Muscle of leg (tissue), 11 donors: ENCODE data around the gene SURF1. TPM values are rescaled to one million over a fixed set of nuclear protein-coding genes. Genes with fewer than 3 reads are reported as not detected.
"Not testable (repeated sequence)": the region's sequence is repeated elsewhere in the genome, so short reads cannot be mapped to it uniquely, and the experiment has no call there.

Experiments used
- DNase-seq: peaks from one replicate; pipeline ENCODE4 v3.0.0; 2013
- H3K27ac ChIP-seq: one replicate; pipeline ENCODE4 v1.5.1; 2013; ENCODE audit warnings: mild to moderate bottlenecking, low read length, control low read depth
- H3K27me3 ChIP-seq: one replicate; pipeline ENCODE4 v1.6.1; 2013; ENCODE audit warnings: low read length; ENCODE audit not compliant: control insufficient read depth, insufficient read depth
- H3K36me3 ChIP-seq: one replicate; pipeline ENCODE4 v1.6.1; 2013; ENCODE audit warnings: low read length; ENCODE audit not compliant: control insufficient read depth, insufficient read depth
- H3K4me1 ChIP-seq: one replicate; pipeline ENCODE4 v1.6.1; 2013; ENCODE audit warnings: low read length; ENCODE audit not compliant: control insufficient read depth, insufficient read depth
- H3K4me3 ChIP-seq: one replicate; pipeline ENCODE4 v1.5.1; 2013; ENCODE audit warnings: low read length, control low read depth
- H3K9me3 ChIP-seq: replicated peaks from 2 replicates; pipeline ENCODE4 v1.6.1; 2013; ENCODE audit warnings: low read depth, low read length; ENCODE audit not compliant: control insufficient read depth
- WGBS: methylation state at CpG from one replicate; pipeline ENCODE4 v1.1.5; 2013; ENCODE audit warnings: missing lambda C conversion rate; ENCODE audit not compliant: insufficient coverage; 5-methylcytosine and 5-hydroxymethylcytosine counted together
- polyA plus RNA-seq, 8 donors: library from polyadenylated mRNA; unstranded; fragments of 120-200 nt; gene quantifications; one replicate each; pipeline versions ENCODE4 v1.2.1 to v1.2.3, GENCODE V29; 2013; ENCODE audit warnings: inconsistent platforms in 1 of 8, low replicate concordance in 1 of 8; ENCODE audit not compliant: insufficient read length in 8 of 8, insufficient read depth in 1 of 8
- total RNA-seq: library from RNA; stranded (reverse); fragments of 120-200 nt; gene quantifications from one replicate; pipeline ENCODE4 v1.2.4, GENCODE V29; 2013

SURF1 gene
- total and polyA plus RNA-seq, 9 donors: 19.3 to 36.5 (median 26.8) TPM

DNA sequence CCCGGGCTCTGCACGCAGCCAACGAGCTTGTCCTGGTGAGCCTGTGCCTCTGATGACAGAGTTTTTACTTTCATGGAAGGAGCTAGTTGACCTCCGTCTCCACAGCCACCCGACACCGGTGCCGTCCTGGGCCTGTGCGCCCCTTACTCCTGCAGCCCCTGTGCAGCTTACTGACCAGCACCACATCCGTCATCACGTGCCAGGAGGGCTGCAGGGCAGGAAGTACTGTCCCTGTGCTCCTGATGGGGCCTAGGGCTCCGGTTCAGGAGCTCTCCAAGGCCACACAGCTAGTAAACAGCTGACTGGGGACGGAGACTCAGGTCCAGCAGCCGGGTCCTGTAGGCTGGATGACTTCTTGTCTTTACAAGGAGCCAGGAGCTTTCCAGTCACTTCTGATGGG, 30.1 kb upstream of the SURF1 start:
- H3K27me3 ChIP-seq: no peaks in the 10 kb centered on the region
- 57% methylated on average over 13 of the region's 13 CpGs for WGBS
- H3K36me3 ChIP-seq: no peaks in the 10 kb centered on the region
- no peak overlapping the region for H3K4me3 ChIP-seq
- H3K4me1 ChIP-seq: no peaks in the 10 kb centered on the region
- no peak overlapping the region for H3K27ac ChIP-seq
- no peaks in the 10 kb centered on the region for H3K9me3 ChIP-seq
- DNase-seq: no peak

DNA sequence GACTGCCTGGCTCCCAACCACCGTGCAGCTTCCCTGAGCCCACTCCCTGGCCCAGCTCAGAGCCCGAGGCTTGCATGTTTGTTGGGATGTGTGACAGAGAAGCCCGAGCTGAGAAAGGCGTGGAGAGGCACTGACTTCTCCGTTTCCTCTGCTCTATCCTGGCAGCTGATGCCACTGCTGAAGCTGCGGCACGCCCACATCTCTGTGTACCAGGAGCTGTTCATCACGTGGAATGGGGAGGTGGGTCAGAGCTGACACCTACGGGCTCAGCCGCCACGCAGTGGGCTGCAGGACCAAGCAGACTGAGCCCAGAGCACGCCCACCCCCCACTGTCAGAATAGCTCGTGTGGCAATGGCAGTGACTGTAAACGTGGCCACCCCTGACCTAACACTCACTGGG, 29.2 kb upstream of the SURF1 start:
- DNase-seq: no peak
- Histone ChIP-seq H3K4me1 (no peaks in the 10 kb centered on the region), H3K36me3 (no peaks in the 10 kb centered on the region), H3K9me3 (no peaks in the 10 kb centered on the region), H3K27me3 (no peaks in the 10 kb centered on the region), H3K27ac (no peak overlapping the region), H3K4me3 (no peak overlapping the region)
- WGBS: 86% methylated on average over 14 of the region's 14 CpGs

DNA sequence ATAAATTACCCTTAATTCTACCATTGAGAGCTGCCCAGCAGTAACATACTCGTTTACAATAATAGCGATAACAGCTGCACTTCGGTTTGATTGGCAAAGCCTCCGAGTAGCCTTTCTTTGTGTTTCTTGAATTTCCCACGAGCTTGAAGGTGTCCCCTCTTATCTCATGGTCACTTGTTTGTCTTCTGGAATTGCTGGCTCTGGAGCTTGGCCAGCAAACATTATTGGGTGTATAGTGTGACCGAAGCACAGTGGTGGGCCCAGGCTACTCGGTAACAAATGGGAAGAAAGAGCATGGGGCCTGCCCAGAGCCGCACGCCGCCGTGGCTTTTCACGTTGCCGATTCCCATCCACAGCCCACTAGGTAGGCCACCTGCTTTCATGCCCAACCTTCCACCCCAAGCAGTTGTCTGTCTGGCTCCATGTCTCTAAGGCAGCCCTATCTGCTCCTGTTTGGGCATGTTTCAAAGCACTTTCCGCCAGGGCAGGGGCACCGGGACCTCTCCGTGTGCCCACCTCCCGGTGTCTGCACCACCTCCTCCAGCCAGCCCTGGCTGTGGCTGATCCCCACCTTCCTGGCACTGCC, 28.5 kb upstream of the SURF1 start:
- Histone ChIP-seq H3K36me3 (no peaks in the 10 kb centered on the region), H3K9me3 (no peaks in the 10 kb centered on the region), H3K27ac (no peak overlapping the region), H3K4me3 (no peak overlapping the region), H3K4me1 (no peaks in the 10 kb centered on the region), H3K27me3 (no peaks in the 10 kb centered on the region)
- 84% methylated on average over 17 of the region's 17 CpGs for WGBS
- no peak for DNase-seq

DNA sequence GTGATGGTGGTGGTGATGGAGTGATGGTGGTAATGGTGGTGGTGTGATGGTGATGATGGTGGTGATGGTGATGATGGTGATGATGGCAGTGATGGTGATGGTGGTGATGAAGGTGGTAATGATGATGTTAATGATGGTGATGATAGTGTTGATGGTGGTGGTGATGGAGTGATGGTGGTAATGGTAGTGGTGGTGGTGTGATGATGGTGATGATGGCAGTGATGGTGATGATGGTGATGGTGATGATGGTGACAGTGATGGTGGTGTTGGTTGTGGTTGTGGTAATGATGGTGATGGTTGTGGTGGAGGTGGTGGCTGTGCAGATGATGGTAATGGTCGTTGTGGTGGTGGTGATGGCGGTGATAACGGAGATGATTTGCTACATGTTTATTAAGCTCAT, 27.2 kb upstream of the SURF1 start:
- H3K4me3 ChIP-seq: no peak overlapping the region
- H3K27ac ChIP-seq: no peak overlapping the region
- H3K9me3 ChIP-seq: no peaks in the 10 kb centered on the region
- WGBS: 100% methylated on average over 3 of the region's 3 CpGs
- no peaks in the 10 kb centered on the region for H3K4me1 ChIP-seq
- no peaks in the 10 kb centered on the region for H3K36me3 ChIP-seq
- no peaks in the 10 kb centered on the region for H3K27me3 ChIP-seq
- no peak for DNase-seq

DNA sequence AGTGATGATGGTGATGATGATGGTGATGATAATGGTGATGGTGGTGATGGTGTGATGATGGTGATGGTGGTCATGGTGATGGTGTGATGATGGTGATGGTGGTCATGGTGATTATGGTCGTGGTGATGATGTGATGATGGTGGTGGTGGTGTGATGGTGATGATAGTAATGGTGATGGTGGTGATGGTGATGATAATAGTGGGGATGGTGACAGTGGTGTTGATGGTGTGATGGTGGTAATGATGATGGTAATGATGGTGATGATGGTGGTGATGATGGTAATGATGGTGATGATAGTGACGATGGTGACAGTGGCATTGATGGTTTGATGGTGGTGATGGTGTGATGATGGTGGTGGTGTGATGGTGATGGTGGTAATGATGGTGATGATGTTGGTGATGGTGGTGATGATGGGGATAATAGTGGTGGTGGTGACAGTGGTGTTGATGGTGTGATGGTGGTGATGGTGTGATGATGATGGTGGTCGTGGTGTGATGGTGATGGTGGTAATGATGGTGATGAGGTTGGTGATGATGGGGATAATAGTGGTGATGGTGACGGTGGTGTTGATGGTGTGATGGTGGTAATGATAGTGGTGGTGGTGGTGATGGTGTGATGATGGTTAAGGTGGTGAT, 26.3 kb upstream of the SURF1 start:
- H3K36me3 ChIP-seq: no peaks in the 10 kb centered on the region
- peaks cover 3% of the 10 kb centered on the region for H3K9me3 ChIP-seq
- no peak overlapping the region for H3K4me3 ChIP-seq
- no peak overlapping the region for H3K27ac ChIP-seq
- 91% methylated on average over 4 of the region's 4 CpGs for WGBS
- no peaks in the 10 kb centered on the region for H3K27me3 ChIP-seq
- no peak for DNase-seq
- no peaks in the 10 kb centered on the region for H3K4me1 ChIP-seq

DNA sequence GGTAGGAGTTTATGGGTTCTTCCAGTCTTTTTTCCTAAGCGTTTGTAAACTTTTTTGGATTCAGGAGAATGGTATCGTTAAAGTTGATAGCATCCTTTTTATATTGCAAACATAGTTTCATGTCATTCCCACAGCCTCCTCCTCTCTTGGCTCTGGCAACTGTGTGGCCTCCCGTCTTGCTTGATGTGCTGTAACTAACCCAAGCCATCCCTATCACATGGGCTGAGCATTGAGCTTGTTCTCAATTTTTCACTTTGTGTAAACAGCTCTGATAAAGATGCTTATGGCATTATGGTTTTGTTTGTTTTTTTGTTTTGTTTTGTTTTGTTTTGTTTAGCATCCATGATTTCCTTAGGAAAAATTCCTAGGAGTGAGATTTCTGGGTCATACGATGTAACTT, 24.4 kb upstream of the SURF1 start:
- no peak overlapping the region for H3K4me3 ChIP-seq
- DNase-seq: no peak
- WGBS: no CpG with 5 or more reads among the region's 4 CpGs
- H3K27ac ChIP-seq: no peak overlapping the region
- no peaks in the 10 kb centered on the region for H3K27me3 ChIP-seq
- no peaks in the 10 kb centered on the region for H3K36me3 ChIP-seq
- peaks cover 3% of the 10 kb centered on the region for H3K4me1 ChIP-seq
- H3K9me3 ChIP-seq: peaks cover 3% of the 10 kb centered on the region

DNA sequence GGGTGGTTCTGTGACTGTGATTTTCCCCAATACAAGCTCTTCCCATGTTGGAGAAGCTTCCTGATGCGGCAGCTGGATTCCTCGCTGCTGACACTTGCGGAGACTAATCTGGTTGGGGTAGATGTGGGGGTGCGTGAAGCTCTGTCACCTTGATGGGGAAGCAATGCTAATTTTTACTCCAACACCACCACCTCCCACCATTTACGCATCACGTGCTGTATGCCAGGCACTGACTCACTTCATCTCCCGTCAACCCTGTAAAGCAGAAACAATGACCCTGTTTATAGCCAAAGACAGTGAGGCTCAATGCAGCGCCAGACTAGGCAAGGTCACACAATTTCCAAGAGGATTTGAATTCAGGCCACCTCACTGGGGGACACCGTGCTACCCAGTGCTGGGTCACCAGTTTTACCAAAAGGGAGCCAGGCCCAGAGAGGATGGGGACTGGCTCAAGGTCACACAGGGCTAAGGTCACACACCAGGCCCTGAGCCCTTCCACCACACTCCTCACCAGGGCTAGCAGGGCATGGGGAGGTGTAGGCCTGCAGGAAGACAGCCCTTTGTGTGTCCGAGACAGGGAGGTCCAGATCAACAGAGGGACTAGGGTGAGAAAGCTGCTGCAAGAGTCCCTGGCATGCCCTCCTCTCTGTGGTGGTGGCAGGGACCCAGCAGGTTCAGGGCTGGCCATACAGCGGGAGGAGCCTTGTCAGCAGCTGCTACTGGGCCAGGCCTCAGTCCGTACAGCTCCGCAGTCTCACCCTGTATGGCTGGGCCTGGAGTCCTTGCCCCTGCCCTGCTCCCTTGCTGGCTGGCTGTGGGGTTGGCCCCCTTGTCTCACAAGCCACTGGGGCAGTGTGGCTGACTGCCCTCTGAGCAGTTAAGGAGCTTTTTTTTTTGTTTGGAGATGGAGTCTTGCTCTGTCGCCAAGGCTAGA, 23.1 kb upstream of the SURF1 start:
- Histone ChIP-seq H3K27ac (no peak overlapping the region), H3K36me3 (no peaks in the 10 kb centered on the region)
- 84% methylated on average over 9 of the region's 14 CpGs for WGBS

DNA sequence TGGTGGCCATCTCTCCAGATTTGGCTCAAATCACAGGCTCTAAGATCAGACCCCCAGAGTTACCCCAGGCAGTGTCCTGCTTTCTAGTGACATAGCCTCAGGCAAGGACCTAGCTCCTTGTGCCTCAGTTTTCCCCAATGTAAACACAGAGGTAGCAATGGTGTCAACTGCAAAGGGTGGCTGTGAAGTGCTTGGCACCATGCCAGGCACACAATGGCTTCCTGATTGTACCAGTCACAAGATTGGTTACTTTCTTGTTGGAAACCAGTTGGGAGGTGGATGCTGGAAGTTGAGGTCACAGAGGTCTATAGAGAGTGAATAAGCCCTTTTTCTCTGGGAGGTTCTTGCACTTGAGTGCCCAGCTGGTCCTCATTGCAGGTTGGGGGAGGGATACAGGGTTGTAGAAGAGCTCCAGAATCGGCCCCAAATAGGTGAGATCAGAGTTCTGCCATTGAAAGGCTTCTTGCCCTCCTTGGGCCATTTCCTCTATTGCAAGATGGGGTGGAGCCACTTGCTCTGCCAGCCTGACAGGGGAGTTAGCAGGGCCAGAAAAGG, 22.2 kb upstream of the SURF1 start:
- no peak overlapping the region for H3K4me3 ChIP-seq
- peaks cover 3% of the 10 kb centered on the region for H3K9me3 ChIP-seq
- H3K27me3 ChIP-seq: no peaks in the 10 kb centered on the region
- H3K36me3 ChIP-seq: no peaks in the 10 kb centered on the region
- WGBS: 88% methylated on average over 1 of the region's 1 CpG
- H3K27ac ChIP-seq: no peak overlapping the region
- peaks cover 3% of the 10 kb centered on the region for H3K4me1 ChIP-seq
- DNase-seq: no peak

More for the DNA sequence above, 23.1 kb upstream of the SURF1 start:
- no peak overlapping the region for H3K4me3 ChIP-seq
- H3K9me3 ChIP-seq: peaks cover 3% of the 10 kb centered on the region
- H3K4me1 ChIP-seq: peaks cover 3% of the 10 kb centered on the region
- H3K27me3 ChIP-seq: no peaks in the 10 kb centered on the region
- DNase-seq: no peak

DNA sequence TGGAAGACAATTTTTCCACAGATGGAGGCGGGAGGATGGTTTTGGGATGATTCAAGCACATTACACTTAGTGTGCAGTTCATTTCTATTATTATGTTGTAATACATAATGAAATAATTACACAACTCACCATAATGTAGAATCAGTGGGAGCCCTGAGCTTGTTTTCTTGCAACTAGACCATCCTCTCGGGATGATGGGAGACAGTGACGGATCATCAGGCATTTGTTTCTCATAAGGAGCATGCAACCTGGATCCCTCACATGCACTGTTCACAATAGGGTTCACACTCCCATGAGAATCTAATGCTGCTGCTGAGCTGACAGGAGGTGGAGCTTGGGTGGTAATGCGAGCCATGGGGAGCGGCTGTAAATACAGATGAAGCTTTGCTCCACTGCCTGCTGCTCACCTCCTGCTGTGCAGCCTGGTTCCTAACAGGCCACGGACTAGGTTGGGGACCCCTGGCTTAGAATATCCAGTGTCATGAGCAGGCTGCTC, 21.5 kb upstream of the SURF1 start:
- no peak for DNase-seq
- Histone ChIP-seq H3K27me3 (no peaks in the 10 kb centered on the region), H3K36me3 (peaks cover 6% of the 10 kb centered on the region), H3K9me3 (peaks cover 3% of the 10 kb centered on the region), H3K4me3 (no peak overlapping the region), H3K4me1 (peaks cover 5% of the 10 kb centered on the region), H3K27ac (no peak overlapping the region)
- WGBS: 51% methylated on average over 5 of the region's 6 CpGs

DNA sequence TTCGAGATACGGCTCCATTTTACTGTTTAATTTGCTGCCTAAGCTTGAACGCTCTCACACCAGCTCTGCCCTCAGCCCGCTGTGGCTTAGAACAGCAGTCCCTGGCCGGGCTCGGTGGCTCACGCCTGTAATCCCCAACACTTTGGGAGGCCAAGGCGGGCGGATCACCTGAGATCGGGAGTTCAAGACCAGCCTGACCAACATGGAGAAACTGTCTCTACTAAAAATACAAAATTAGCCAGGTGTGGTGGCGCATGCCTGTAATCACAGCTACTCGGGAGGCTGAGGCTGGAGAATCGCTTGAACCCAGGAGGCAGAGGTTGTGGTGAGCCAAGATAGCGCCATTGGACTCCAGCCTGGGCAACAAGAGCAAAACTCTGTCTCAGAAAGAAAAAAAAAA, 21.0 kb upstream of the SURF1 start:
- WGBS: 75% methylated on average over 13 of the region's 14 CpGs
- H3K4me1 ChIP-seq, DNase-seq, H3K9me3 ChIP-seq, H3K27me3 ChIP-seq, H3K4me3 ChIP-seq, H3K27ac ChIP-seq, H3K36me3 ChIP-seq: not testable (repeated sequence)
